ENCODE data around the gene KHDRBS1. TPM values are rescaled to one million over a fixed set of nuclear protein-coding genes. Genes with fewer than 3 reads are reported as not detected.
A peak's percentile ranks its signal among the peaks of the same experiment; 100 is the strongest.

KHDRBS1 gene
- total RNA-seq, 6 experiments from 2014 or later = 22.8 to 38.2 (median 34.0) TPM

GRCh38 chr1:32091176-32091575 is 77.5 kb downstream of the KHDRBS1 start:
- Histone ChIP-seq H3K4me1 (peaks cover 0 to 24% (median 10%) of the 10 kb centered on the region in 4 donors), H3K4me3 (no peak overlapping the region), H3K27me3 (no peaks in the 10 kb centered on the region), H3K9me3 (no peaks in the 10 kb centered on the region), H3K36me3 (peaks cover 0 to 13% (median 5%) of the 10 kb centered on the region in 4 donors), H3K27ac (no peak overlapping the region)
- TF ChIP-seq CTCF (IDR thresholded peaks at IDR 0.05) (no peak), POLR2A (IDR thresholded peaks at IDR 0.05) (no peak)
- DNase-seq (no peak), ATAC-seq (no peak)
- 96% methylated on average over 5 of the region's 8 CpGs for WGBS (ENCODE audit: insufficient coverage, low coverage, low lambda C conversion rate, missing lambda C conversion rate)
- intact Hi-C loops (cut with DNase I) = no loop called here

DNA sequence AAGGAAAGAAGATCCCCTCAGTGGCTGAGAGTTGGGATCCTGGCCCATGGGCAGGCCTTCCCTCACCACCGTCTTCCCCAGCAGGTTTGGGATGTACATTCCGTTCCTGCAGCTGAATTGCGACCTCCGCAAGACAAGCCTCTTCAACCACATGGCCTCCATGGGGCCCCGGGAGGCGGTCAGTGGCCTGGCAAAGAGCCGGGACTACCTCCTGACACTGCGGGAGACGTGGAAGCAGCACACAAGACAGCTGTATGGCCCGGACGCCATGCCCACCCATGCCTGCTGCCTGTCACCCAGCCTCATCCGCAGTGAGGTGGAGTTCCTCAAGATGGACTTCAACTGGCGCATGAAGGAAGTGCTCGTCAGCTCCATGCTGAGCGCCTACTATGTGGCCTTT is 77.9 kb downstream of the KHDRBS1 start:
- intact Hi-C loops (cut with DNase I) = no loop called here
- WGBS (ENCODE audit: insufficient coverage, low coverage, low lambda C conversion rate, missing lambda C conversion rate) = 89% methylated on average over 9 of the region's 15 CpGs
- H3K36me3 ChIP-seq = peaks cover 0 to 13% (median 5%) of the 10 kb centered on the region in 4 donors
- H3K4me3 ChIP-seq = no peak overlapping the region
- ATAC-seq (no peak), DNase-seq (peak in 1 of 3 donors; percentile 45)
- no peaks in the 10 kb centered on the region for H3K27me3 ChIP-seq
- no peaks in the 10 kb centered on the region for H3K9me3 ChIP-seq
- peaks cover 0 to 24% (median 10%) of the 10 kb centered on the region in 4 donors for H3K4me1 ChIP-seq
- H3K27ac ChIP-seq = no peak overlapping the region
- TF ChIP-seq POLR2A (IDR thresholded peaks at IDR 0.05) (no peak), CTCF (IDR thresholded peaks at IDR 0.05) (no peak)

Small RNAs within 50 kb of the gene (microRNA-seq; reads per million reads assigned to microRNA genes)
- gene MIR5585 = 0 reads per million in 2 donors

Small RNAs within 50 kb of the gene (small RNA-seq; reads per million reads assigned to genes)
- 0 reads per million in 2 experiments for gene MIR5585
- gene RF00017 = 0 reads per million in 2 experiments

Other genes with a start within 250 kb of the KHDRBS1 start
- gene ADGRB2, start 249.5 kb upstream of the KHDRBS1 start, total RNA-seq = under 1 TPM in 2 of 6 experiments, not detected in 4; 0.06 TPM
- under 1 TPM in 4 of 6 experiments, not detected in 2; 0.15 to 0.74 (median 0.36) TPM for gene SPOCD1, start 197.8 kb upstream of the KHDRBS1 start, total RNA-seq
- 100 to 1,000 TPM in 4 of 6 experiments, 10 to 100 TPM in 2; 66.3 to 143 (median 117) TPM for gene PTP4A2, start 75.5 kb upstream of the KHDRBS1 start, total RNA-seq
- gene TMEM39B, start 59.1 kb downstream of the KHDRBS1 start, total RNA-seq = 10 to 100 TPM in 1 of 6 experiments, 1 to 10 TPM in 5; 4.0 to 10.3 (median 6.3) TPM
- gene KPNA6, start 94.2 kb downstream of the KHDRBS1 start, total RNA-seq = 10 to 100 TPM; 23.4 to 44.6 (median 34.0) TPM
- gene TXLNA, start 165.8 kb downstream of the KHDRBS1 start, total RNA-seq = 10 to 100 TPM; 26.0 to 39.6 (median 33.5) TPM
- 1 to 10 TPM in 2 of 6 experiments, under 1 TPM in 4; 0.56 to 1.3 (median 0.68) TPM for gene CCDC28B, start 186.7 kb downstream of the KHDRBS1 start, total RNA-seq
- gene IQCC, start 191.8 kb downstream of the KHDRBS1 start, total RNA-seq = under 1 TPM; 0.27 to 0.87 (median 0.41) TPM
- not detected for gene DCDC2B, start 195.2 kb downstream of the KHDRBS1 start, total RNA-seq
- gene TMEM234, start 208.5 kb downstream of the KHDRBS1 start, total RNA-seq = 1 to 10 TPM; 3.4 to 7.2 (median 5.9) TPM
- 100 to 1,000 TPM in 2 of 6 experiments, 10 to 100 TPM in 4; 67.5 to 130 (median 71.9) TPM for gene EIF3I, start 208.5 kb downstream of the KHDRBS1 start, total RNA-seq
- gene FAM167B, start 233.4 kb downstream of the KHDRBS1 start, total RNA-seq = 1 to 10 TPM; 1.3 to 9.4 (median 5.2) TPM
- gene LCK, start 237.4 kb downstream of the KHDRBS1 start, total RNA-seq = 1 to 10 TPM in 4 of 6 experiments, under 1 TPM in 2; 0.73 to 1.7 (median 1.1) TPM

Data from right lobe of liver (tissue), 6 donors.